ENCODE measurements around the gene SHISAL2A. TPM values are rescaled to one million over a fixed set of nuclear protein-coding genes. Genes with fewer than 3 reads are reported as not detected.

SHISAL2A gene
- total and polyA plus RNA-seq, 4 donors, result 0.14 to 0.33 (median 0.22) TPM; not detected in 1

DNA sequence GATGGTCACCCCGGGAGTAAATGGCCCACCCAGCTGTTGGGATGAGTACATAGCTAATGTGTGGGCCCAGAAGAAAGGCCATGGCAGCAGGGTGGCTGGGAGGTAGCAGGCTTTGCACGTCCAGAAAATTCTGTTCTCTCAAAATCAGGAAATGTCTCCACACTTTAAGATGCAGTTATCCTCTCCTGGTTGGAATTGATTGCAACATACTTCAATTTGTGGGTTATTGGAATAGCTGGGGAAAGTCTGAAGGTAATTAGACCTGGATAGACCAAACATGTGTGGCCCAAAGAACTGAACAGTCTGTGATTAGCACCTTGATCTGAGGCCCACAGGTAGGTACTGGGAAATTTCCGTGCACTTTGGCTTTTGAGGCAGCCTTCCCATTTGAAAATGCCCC, 35.0 kb downstream of the SHISAL2A start:
- Histone ChIP-seq H3K9me3 (ENCODE audit: control insufficient read depth in 4 of 4, low read length in 3 of 4) (no peaks in the 10 kb centered on the region), H3K36me3 (ENCODE audit: control insufficient read depth in 4 of 4, insufficient read depth in 3 of 4, low read depth in 1 of 4, low read length in 3 of 4) (no peaks in the 10 kb centered on the region), H3K4me3 (ENCODE audit: low read depth in 1 of 3, low read length in 3 of 3) (no peak overlapping the region), H3K27me3 (ENCODE audit: control insufficient read depth in 4 of 4, insufficient read depth in 4 of 4, low read length in 3 of 4) (no peaks in the 10 kb centered on the region), H3K27ac (ENCODE audit: low read depth in 1 of 2, low read length in 2 of 2) (no peak overlapping the region), H3K9ac (ENCODE audit: low read depth in 1 of 2, low read length in 2 of 2) (no peak overlapping the region), H3K4me1 (ENCODE audit: control insufficient read depth in 4 of 4, insufficient read depth in 4 of 4, low read length in 3 of 4) (peaks cover 0 to 2% (median 0%) of the 10 kb centered on the region in 4 donors)
- 77% methylated on average over 3 of the region's 3 CpGs for WGBS
- TF ChIP-seq NR2F2 (IDR thresholded peaks at IDR 0.05), result no peak
- TF ChIP-seq, protein P1, sequence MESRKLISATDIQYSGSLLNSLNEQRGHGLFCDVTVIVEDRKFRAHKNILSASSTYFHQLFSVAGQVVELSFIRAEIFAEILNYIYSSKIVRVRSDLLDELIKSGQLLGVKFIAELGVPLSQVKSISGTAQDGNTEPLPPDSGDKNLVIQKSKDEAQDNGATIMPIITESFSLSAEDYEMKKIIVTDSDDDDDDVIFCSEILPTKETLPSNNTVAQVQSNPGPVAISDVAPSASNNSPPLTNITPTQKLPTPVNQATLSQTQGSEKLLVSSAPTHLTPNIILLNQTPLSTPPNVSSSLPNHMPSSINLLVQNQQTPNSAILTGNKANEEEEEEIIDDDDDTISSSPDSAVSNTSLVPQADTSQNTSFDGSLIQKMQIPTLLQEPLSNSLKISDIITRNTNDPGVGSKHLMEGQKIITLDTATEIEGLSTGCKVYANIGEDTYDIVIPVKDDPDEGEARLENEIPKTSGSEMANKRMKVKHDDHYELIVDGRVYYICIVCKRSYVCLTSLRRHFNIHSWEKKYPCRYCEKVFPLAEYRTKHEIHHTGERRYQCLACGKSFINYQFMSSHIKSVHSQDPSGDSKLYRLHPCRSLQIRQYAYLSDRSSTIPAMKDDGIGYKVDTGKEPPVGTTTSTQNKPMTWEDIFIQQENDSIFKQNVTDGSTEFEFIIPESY (IDR thresholded peaks at IDR 0.05), result no peak
- TF ChIP-seq, protein P2, sequence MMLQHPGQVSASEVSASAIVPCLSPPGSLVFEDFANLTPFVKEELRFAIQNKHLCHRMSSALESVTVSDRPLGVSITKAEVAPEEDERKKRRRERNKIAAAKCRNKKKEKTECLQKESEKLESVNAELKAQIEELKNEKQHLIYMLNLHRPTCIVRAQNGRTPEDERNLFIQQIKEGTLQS (IDR thresholded peaks at IDR 0.05), result no peak
- TF ChIP-seq GABPA (IDR thresholded peaks at IDR 0.05 in 1 of 2, conservative IDR thresholded peaks at IDR 0.05 in 1 of 2), result no peak
- TF ChIP-seq JUND (IDR thresholded peaks at IDR 0.05), result no peak
- no peak for TF ChIP-seq EGR1 (IDR thresholded peaks at IDR 0.05; ENCODE audit: low read depth in 2 of 2)
- TF ChIP-seq HNF4A (conservative IDR thresholded peaks at IDR 0.05), result no peak
- TF ChIP-seq HNF4G (IDR thresholded peaks at IDR 0.05), result no peak
- TF ChIP-seq FOXA1 (IDR thresholded peaks at IDR 0.05), result no peak
- no peak for TF ChIP-seq FOXA2 (IDR thresholded peaks at IDR 0.05)
- TF ChIP-seq RXRA (IDR thresholded peaks at IDR 0.05), result no peak
- TF ChIP-seq, protein P3, sequence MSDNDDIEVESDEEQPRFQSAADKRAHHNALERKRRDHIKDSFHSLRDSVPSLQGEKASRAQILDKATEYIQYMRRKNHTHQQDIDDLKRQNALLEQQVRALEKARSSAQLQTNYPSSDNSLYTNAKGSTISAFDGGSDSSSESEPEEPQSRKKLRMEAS (IDR thresholded peaks at IDR 0.05), result no peak
- TF ChIP-seq TAF1 (conservative IDR thresholded peaks at IDR 0.05), result no peak
- no peak for TF ChIP-seq YY1 (IDR thresholded peaks at IDR 0.05)
- no peak for TF ChIP-seq RAD21 (IDR thresholded peaks at IDR 0.05)
- no peak for DNase-seq (ENCODE audit: low spot score)

DNA sequence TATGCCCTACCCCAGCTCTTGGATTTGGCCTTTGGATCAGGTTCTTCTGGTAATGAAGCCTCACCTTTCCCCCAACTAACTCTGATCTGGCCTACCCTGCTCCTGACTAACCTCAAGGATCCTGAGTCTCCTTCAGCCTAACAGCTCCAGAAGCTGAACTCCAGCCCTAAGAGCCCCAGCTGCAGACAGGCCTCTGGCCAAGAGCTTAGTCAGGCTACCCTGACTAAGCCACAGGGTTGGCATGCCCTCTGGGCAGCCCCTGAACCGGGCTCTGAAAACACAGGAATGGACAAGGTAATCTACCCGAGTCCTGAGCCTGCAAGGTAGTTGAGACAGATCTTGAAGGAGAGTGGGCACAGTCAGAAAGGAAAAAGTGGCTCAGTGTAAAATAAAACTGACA, 35.7 kb downstream of the SHISAL2A start:
- Histone ChIP-seq H3K9ac (ENCODE audit: low read depth in 1 of 2, low read length in 2 of 2) (no peak overlapping the region), H3K27me3 (ENCODE audit: control insufficient read depth in 4 of 4, insufficient read depth in 4 of 4, low read length in 3 of 4) (no peaks in the 10 kb centered on the region), H3K27ac (ENCODE audit: low read depth in 1 of 2, low read length in 2 of 2) (no peak overlapping the region), H3K36me3 (ENCODE audit: control insufficient read depth in 4 of 4, insufficient read depth in 3 of 4, low read depth in 1 of 4, low read length in 3 of 4) (no peaks in the 10 kb centered on the region), H3K4me3 (ENCODE audit: low read depth in 1 of 3, low read length in 3 of 3) (no peak overlapping the region), H3K9me3 (ENCODE audit: control insufficient read depth in 4 of 4, low read length in 3 of 4) (no peaks in the 10 kb centered on the region), H3K4me1 (ENCODE audit: control insufficient read depth in 4 of 4, insufficient read depth in 4 of 4, low read length in 3 of 4) (no peaks in the 10 kb centered on the region)
- DNase-seq (ENCODE audit: low spot score), result no peak
- TF ChIP-seq NR2F2 (IDR thresholded peaks at IDR 0.05), result no peak
- TF ChIP-seq, protein P3 (IDR thresholded peaks at IDR 0.05), result no peak
- TF ChIP-seq EGR1 (IDR thresholded peaks at IDR 0.05; ENCODE audit: low read depth in 2 of 2), result no peak
- TF ChIP-seq SP1 (IDR thresholded peaks at IDR 0.05), result no peak
- no peak for TF ChIP-seq TAF1 (conservative IDR thresholded peaks at IDR 0.05)
- no peak for TF ChIP-seq RXRA (IDR thresholded peaks at IDR 0.05)
- TF ChIP-seq FOXA1 (IDR thresholded peaks at IDR 0.05), result no peak
- TF ChIP-seq, protein P2 (IDR thresholded peaks at IDR 0.05), result no peak
- no peak for TF ChIP-seq HNF4G (IDR thresholded peaks at IDR 0.05)
- TF ChIP-seq, protein P1 (IDR thresholded peaks at IDR 0.05), result no peak
- TF ChIP-seq, protein P4, sequence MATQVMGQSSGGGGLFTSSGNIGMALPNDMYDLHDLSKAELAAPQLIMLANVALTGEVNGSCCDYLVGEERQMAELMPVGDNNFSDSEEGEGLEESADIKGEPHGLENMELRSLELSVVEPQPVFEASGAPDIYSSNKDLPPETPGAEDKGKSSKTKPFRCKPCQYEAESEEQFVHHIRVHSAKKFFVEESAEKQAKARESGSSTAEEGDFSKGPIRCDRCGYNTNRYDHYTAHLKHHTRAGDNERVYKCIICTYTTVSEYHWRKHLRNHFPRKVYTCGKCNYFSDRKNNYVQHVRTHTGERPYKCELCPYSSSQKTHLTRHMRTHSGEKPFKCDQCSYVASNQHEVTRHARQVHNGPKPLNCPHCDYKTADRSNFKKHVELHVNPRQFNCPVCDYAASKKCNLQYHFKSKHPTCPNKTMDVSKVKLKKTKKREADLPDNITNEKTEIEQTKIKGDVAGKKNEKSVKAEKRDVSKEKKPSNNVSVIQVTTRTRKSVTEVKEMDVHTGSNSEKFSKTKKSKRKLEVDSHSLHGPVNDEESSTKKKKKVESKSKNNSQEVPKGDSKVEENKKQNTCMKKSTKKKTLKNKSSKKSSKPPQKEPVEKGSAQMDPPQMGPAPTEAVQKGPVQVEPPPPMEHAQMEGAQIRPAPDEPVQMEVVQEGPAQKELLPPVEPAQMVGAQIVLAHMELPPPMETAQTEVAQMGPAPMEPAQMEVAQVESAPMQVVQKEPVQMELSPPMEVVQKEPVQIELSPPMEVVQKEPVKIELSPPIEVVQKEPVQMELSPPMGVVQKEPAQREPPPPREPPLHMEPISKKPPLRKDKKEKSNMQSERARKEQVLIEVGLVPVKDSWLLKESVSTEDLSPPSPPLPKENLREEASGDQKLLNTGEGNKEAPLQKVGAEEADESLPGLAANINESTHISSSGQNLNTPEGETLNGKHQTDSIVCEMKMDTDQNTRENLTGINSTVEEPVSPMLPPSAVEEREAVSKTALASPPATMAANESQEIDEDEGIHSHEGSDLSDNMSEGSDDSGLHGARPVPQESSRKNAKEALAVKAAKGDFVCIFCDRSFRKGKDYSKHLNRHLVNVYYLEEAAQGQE (IDR thresholded peaks at IDR 0.05), result no peak
- no peak for TF ChIP-seq JUND (IDR thresholded peaks at IDR 0.05)
- TF ChIP-seq RAD21 (IDR thresholded peaks at IDR 0.05), result no peak
- TF ChIP-seq FOXA2 (IDR thresholded peaks at IDR 0.05), result no peak
- TF ChIP-seq YY1 (IDR thresholded peaks at IDR 0.05), result no peak
- TF ChIP-seq HNF4A (conservative IDR thresholded peaks at IDR 0.05), result no peak
- no peak for TF ChIP-seq GABPA (IDR thresholded peaks at IDR 0.05 in 1 of 2, conservative IDR thresholded peaks at IDR 0.05 in 1 of 2)
- TF ChIP-seq, protein P5, sequence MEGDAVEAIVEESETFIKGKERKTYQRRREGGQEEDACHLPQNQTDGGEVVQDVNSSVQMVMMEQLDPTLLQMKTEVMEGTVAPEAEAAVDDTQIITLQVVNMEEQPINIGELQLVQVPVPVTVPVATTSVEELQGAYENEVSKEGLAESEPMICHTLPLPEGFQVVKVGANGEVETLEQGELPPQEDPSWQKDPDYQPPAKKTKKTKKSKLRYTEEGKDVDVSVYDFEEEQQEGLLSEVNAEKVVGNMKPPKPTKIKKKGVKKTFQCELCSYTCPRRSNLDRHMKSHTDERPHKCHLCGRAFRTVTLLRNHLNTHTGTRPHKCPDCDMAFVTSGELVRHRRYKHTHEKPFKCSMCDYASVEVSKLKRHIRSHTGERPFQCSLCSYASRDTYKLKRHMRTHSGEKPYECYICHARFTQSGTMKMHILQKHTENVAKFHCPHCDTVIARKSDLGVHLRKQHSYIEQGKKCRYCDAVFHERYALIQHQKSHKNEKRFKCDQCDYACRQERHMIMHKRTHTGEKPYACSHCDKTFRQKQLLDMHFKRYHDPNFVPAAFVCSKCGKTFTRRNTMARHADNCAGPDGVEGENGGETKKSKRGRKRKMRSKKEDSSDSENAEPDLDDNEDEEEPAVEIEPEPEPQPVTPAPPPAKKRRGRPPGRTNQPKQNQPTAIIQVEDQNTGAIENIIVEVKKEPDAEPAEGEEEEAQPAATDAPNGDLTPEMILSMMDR (IDR thresholded peaks at IDR 0.05; ENCODE audit: low read depth, low read length, missing input control), result no peak
- WGBS, result 98% methylated on average over 2 of the region's 2 CpGs

All from liver (tissue), 9 donors.